Body of pancreas (tissue), 4 donors: ENCODE data around the gene MED31. TPM values are rescaled to one million over a fixed set of nuclear protein-coding genes. Genes with fewer than 3 reads are reported as not detected.

Experiments used
- ATAC-seq: fragments of 150-250 bp; one replicate; pipeline ENCODE4 v1.9.1; 2016
- DNase-seq, 4 donors: peaks; one replicate each; pipeline ENCODE4 v3.0.0-alpha.2; 2019
- H3K27ac ChIP-seq, 4 donors: fragments of 200-600 bp; sonication (generic); 1 replicate in 3 of 4; 2 replicates in 1 of 4; pipeline versions ENCODE4 v1.5.1 to v1.6.1; 2016 to 2019; ENCODE audit warnings: mild to moderate bottlenecking in 1 of 4, mixed read lengths in 1 of 4, moderate library complexity in 1 of 4
- H3K27me3 ChIP-seq, 2 donors: fragments of 200-600 bp; sonication (generic); one replicate each; pipeline ENCODE4 v1.6.0; 2016; ENCODE audit warnings: mild to moderate bottlenecking in 1 of 2
- H3K36me3 ChIP-seq, 2 donors: fragments of 200-600 bp; sonication (generic); replicated peaks in 1 of 2; 2 replicates each; pipeline ENCODE4 v1.5.1; 2016; ENCODE audit warnings: low read depth in 2 of 2; ENCODE audit not compliant: insufficient read depth in 1 of 2
- H3K4me1 ChIP-seq: fragments of 200-600 bp; sonication (generic); one replicate; pipeline ENCODE4 v1.6.0; 2016
- H3K4me3 ChIP-seq, 2 donors: fragments of 200-600 bp; sonication (generic); 1 replicate in 1 of 2; 2 replicates in 1 of 2; pipeline ENCODE4 v1.5.1; 2016 to 2019
- H3K9me3 ChIP-seq, 3 donors: fragments of 200-600 bp; sonication (generic); 1 replicate in 2 of 3; 2 replicates in 1 of 3; pipeline ENCODE4 v1.5.1; 2016
- POLR2A ChIP-seq, 3 donors: fragments of 450-650 bp; IDR thresholded peaks; one replicate each; pipeline ENCODE4 v1.6.1; 2016; ENCODE audit warnings: antibody characterized with exemption in 3 of 3, mild to moderate bottlenecking in 2 of 3
- WGBS, 2 donors: methylation state at CpG; one replicate each; pipeline ENCODE4 v1.1.5; 2017; 5-methylcytosine and 5-hydroxymethylcytosine counted together
- intact Hi-C: fragments of 100-400 bp; cut with DNase I; formaldehyde crosslinking; loops from one replicate; pipeline ENCODE4 v1.15.1; 2023
- total RNA-seq, 2 donors: library from RNA; depleted of rRNA; stranded (reverse); fragments of >200 nt; gene quantifications; one replicate each; pipeline ENCODE4 v1.1.0, GENCODE V29; 2016
- TF ChIP-seq, protein P1 (sequence below), 7 experiments: fragments of 450-650 bp in 4 of 7; fragments of 200-600 bp in 3 of 7; sonication (generic) in 3 of 7; IDR thresholded peaks; one replicate each; pipeline ENCODE4 v1.5.1; 2016 to 2019; ENCODE audit warnings: antibody characterized with exemption in 7 of 7

MED31 gene
- total RNA-seq, 2 donors from 2014 or later, result 6.2 to 9.9 TPM

- H3K27me3 ChIP-seq, result no peaks in the 10 kb centered on the region
- no peak for DNase-seq
- ATAC-seq, result no peak
- TF ChIP-seq, protein P1, sequence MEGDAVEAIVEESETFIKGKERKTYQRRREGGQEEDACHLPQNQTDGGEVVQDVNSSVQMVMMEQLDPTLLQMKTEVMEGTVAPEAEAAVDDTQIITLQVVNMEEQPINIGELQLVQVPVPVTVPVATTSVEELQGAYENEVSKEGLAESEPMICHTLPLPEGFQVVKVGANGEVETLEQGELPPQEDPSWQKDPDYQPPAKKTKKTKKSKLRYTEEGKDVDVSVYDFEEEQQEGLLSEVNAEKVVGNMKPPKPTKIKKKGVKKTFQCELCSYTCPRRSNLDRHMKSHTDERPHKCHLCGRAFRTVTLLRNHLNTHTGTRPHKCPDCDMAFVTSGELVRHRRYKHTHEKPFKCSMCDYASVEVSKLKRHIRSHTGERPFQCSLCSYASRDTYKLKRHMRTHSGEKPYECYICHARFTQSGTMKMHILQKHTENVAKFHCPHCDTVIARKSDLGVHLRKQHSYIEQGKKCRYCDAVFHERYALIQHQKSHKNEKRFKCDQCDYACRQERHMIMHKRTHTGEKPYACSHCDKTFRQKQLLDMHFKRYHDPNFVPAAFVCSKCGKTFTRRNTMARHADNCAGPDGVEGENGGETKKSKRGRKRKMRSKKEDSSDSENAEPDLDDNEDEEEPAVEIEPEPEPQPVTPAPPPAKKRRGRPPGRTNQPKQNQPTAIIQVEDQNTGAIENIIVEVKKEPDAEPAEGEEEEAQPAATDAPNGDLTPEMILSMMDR (IDR thresholded peaks at IDR 0.05), result no peak
- TF ChIP-seq POLR2A (IDR thresholded peaks at IDR 0.05), result no peak
- no peaks in the 10 kb centered on the region for H3K9me3 ChIP-seq
- WGBS, 2 donors, result 75% methylated on average over 9 to 11 of the region's 11 CpGs
- H3K36me3 ChIP-seq, result no peaks in the 10 kb centered on the region
- H3K4me1 ChIP-seq, result no peaks in the 10 kb centered on the region
- H3K4me3 ChIP-seq, result no peak overlapping the region
- no peak overlapping the region for H3K27ac ChIP-seq
- intact Hi-C loops, result loop anchor here (10.0 kb wide), 1 partner anchor 319 kb away; the partner anchor contains the start of gene ALOX12
Measured at GRCh38 chr17:6675201-6675825, 23.9 kb upstream of the MED31 start.

GRCh38 chr17:6674586-6674985 is 23.2 kb upstream of the MED31 start:
- WGBS, 2 donors, result 87 to 94% methylated on average over 7 to 13 of the region's 13 CpGs
- Histone ChIP-seq H3K4me1 (no peaks in the 10 kb centered on the region), H3K27me3 (no peaks in the 10 kb centered on the region), H3K36me3 (no peaks in the 10 kb centered on the region), H3K27ac (no peak overlapping the region), H3K9me3 (no peaks in the 10 kb centered on the region), H3K4me3 (no peak overlapping the region)
- no peak for ATAC-seq
- no peak for DNase-seq
- intact Hi-C loops, result loop anchor here (10.0 kb wide), 1 partner anchor 320 kb away; the partner anchor contains the start of gene ALOX12
- TF ChIP-seq POLR2A (IDR thresholded peaks at IDR 0.05), result no peak
- TF ChIP-seq, protein P1 (IDR thresholded peaks at IDR 0.05), result no peak

GRCh38 chr17:6671431-6671830 is 20.0 kb upstream of the MED31 start:
- intact Hi-C loops, result loop anchor here (10.0 kb wide), 1 partner anchor 323 kb away; the partner anchor contains the start of gene ALOX12
- whole genome bisulfite sequencing, 2 donors, result 84 to 96% methylated on average over 3 to 7 of the region's 7 CpGs
- Histone ChIP-seq H3K36me3 (no peaks in the 10 kb centered on the region), H3K4me3 (no peak overlapping the region), H3K9me3 (no peaks in the 10 kb centered on the region), H3K27ac (no peak overlapping the region), H3K4me1 (peaks cover 4% of the 10 kb centered on the region), H3K27me3 (no peaks in the 10 kb centered on the region)
- no peak for ATAC-seq
- no peak for TF ChIP-seq POLR2A (IDR thresholded peaks at IDR 0.05)
- TF ChIP-seq, protein P1 (IDR thresholded peaks at IDR 0.05), result no peak
- no peak for DNase-seq

DNA sequence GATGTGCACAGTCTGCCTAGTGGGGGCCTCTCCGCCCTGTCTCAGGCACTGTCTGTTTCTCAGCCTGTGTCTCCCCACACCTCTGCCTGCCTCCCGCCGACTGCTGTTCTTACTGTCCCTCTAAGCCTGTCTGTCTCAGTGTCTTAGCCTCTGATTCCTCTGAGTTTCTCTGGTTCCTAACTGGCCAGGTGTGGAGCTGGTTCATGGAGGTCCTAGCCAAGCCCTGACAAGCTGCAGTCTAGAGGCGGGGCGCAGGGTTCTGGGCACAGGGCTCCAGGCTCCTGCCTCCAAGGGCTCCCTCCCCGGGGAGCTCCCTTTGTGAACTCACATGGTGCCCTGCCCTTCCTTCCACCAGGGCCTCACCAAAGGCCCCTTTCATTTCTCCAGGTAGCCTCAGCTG is 19.6 kb upstream of the MED31 start:
- no peak overlapping the region for H3K27ac ChIP-seq
- no peak for ATAC-seq
- intact Hi-C loops, result loop anchor here (10.0 kb wide), 1 partner anchor 324 kb away; the partner anchor contains the start of gene ALOX12
- no peaks in the 10 kb centered on the region for H3K36me3 ChIP-seq
- no peaks in the 10 kb centered on the region for H3K9me3 ChIP-seq
- no peaks in the 10 kb centered on the region for H3K27me3 ChIP-seq
- WGBS, 2 donors, result 76 to 86% methylated on average over 5 to 6 of the region's 6 CpGs
- peaks cover 8% of the 10 kb centered on the region for H3K4me1 ChIP-seq
- no peak for TF ChIP-seq POLR2A (IDR thresholded peaks at IDR 0.05)
- TF ChIP-seq, protein P1 (IDR thresholded peaks at IDR 0.05), result no peak
- no peak for DNase-seq
- no peak overlapping the region for H3K4me3 ChIP-seq

GRCh38 chr17:6670571-6670970 is 19.2 kb upstream of the MED31 start:
- Histone ChIP-seq H3K4me1 (peaks cover 11% of the 10 kb centered on the region), H3K27me3 (no peaks in the 10 kb centered on the region), H3K36me3 (no peaks in the 10 kb centered on the region), H3K4me3 (no peak overlapping the region), H3K9me3 (no peaks in the 10 kb centered on the region), H3K27ac (no peak overlapping the region)
- 86 to 91% methylated on average over 8 of the region's 8 CpGs for WGBS, 2 donors
- TF ChIP-seq, protein P1 (IDR thresholded peaks at IDR 0.05), result no peak
- no peak for TF ChIP-seq POLR2A (IDR thresholded peaks at IDR 0.05)
- intact Hi-C loops, result loop anchor here (10.0 kb wide), 1 partner anchor 324 kb away; the partner anchor contains the start of gene ALOX12
- DNase-seq (no peak), ATAC-seq (no peak)
